DOHH2 (cell line): Measurements from ENCODE around the gene MT2A.
"Not testable (repeated sequence)": the region's sequence is repeated elsewhere in the genome, so short reads cannot be mapped to it uniquely, and the experiment has no call there.

Experiments
- H3F3A ChIP-seq: fragments of 200-600 bp; sonication (generic), shearing (Covaris generic); 2 replicates; pipeline ENCODE4 v1.6.0; 2016; ENCODE audit warnings: antibody characterized with exemption, mild to moderate bottlenecking; ENCODE audit not compliant: control insufficient read depth, insufficient read depth
- H3K27ac ChIP-seq: fragments of 200-600 bp; sonication (generic); 2 replicates; pipeline ENCODE4 v1.5.1; 2014; ENCODE audit warnings: low read depth, mild to moderate bottlenecking, low read length, moderate library complexity
- H3K27me3 ChIP-seq: fragments of 200-600 bp; sonication (generic); 2 replicates; pipeline ENCODE4 v1.6.1; 2014; ENCODE audit warnings: mild to moderate bottlenecking, low read length, mixed read lengths; ENCODE audit not compliant: control insufficient read depth
- H3K36me3 ChIP-seq: fragments of 200-600 bp; sonication (generic); 2 replicates; pipeline ENCODE4 v1.6.1; 2014; ENCODE audit warnings: mild to moderate bottlenecking, low read length, moderate library complexity, mixed read lengths; ENCODE audit not compliant: control insufficient read depth
- H3K4me1 ChIP-seq: fragments of 200-600 bp; sonication (generic); 2 replicates; pipeline ENCODE4 v1.6.1; 2014; ENCODE audit warnings: mild to moderate bottlenecking, low read length, mixed read lengths; ENCODE audit not compliant: control insufficient read depth
- H3K4me2 ChIP-seq: fragments of 200-600 bp; sonication (generic); 2 replicates; pipeline ENCODE4 v1.6.0; 2014; ENCODE audit warnings: mild to moderate bottlenecking, low read length, moderate library complexity
- H3K4me3 ChIP-seq: fragments of 200-600 bp; sonication (generic); 2 replicates; pipeline ENCODE4 v1.5.1; 2014; ENCODE audit warnings: mild to moderate bottlenecking, low read length, mixed read lengths
- H3K79me2 ChIP-seq: fragments of 200-600 bp; sonication (generic); 2 replicates; pipeline ENCODE4 v1.6.1; 2014; ENCODE audit warnings: mild to moderate bottlenecking, low read length, mixed read lengths; ENCODE audit not compliant: control insufficient read depth
- H3K9me2 ChIP-seq: fragments of 200-600 bp; sonication (generic); replicated peaks from 2 replicates; pipeline ENCODE4 v1.6.1; 2014; ENCODE audit warnings: mild to moderate bottlenecking, low read length, mixed read lengths; ENCODE audit not compliant: control insufficient read depth
- H3K9me3 ChIP-seq: fragments of 200-600 bp; sonication (generic); 2 replicates; pipeline ENCODE4 v1.6.1; 2014; ENCODE audit warnings: antibody characterized with exemption, low read length, mixed read lengths; ENCODE audit not compliant: control insufficient read depth, insufficient read depth
- H4K20me1 ChIP-seq: fragments of 200-600 bp; sonication (generic); 2 replicates; pipeline ENCODE4 v1.6.0; 2014; ENCODE audit warnings: low read depth, mild to moderate bottlenecking, antibody characterized with exemption, low read length, moderate library complexity; ENCODE audit not compliant: control insufficient read depth, insufficient read depth
- CTCF ChIP-seq: fragments of 200-600 bp; sonication (generic); IDR thresholded peaks from one replicate; pipeline ENCODE4 v1.5.1; 2014; ENCODE audit warnings: antibody characterized with exemption, mild to moderate bottlenecking, low read depth, low read length; ENCODE audit not compliant: poor library complexity, severe bottlenecking
- EZH2phosphoT487 ChIP-seq: fragments of 200-600 bp; sonication (generic); IDR thresholded peaks from 2 replicates; pipeline ENCODE4 v1.6.1; 2017; ENCODE audit warnings: borderline replicate concordance, mild to moderate bottlenecking, antibody characterized with exemption, low read length, moderate library complexity, mixed read lengths

The MT2A gene

GRCh38 chr16:56617212-56618085, 9.1 kb downstream of the MT2A start:
- H3F3A ChIP-seq = no peaks in the 10 kb centered on the region
- no peak overlapping the region for H3K27ac ChIP-seq
- H3K4me2 ChIP-seq = no peak overlapping the region
- no peaks in the 10 kb centered on the region for H3K36me3 ChIP-seq
- H3K27me3 ChIP-seq = peaks cover 22% of the 10 kb centered on the region; the same call in 1 of the 2 replicates
- no peaks in the 10 kb centered on the region for H4K20me1 ChIP-seq
- no peaks in the 10 kb centered on the region for H3K9me2 ChIP-seq
- TF ChIP-seq EZH2phosphoT487 (no peak), CTCF (no peak)
- H3K79me2 ChIP-seq = no peaks in the 10 kb centered on the region
- H3K9me3 ChIP-seq = no peaks in the 10 kb centered on the region
- H3K4me3 ChIP-seq = no peak overlapping the region
- no peaks in the 10 kb centered on the region for H3K4me1 ChIP-seq

- peaks cover 22% of the 10 kb centered on the region; the same call in 1 of the 2 replicates for H3K27me3 ChIP-seq
- no peaks in the 10 kb centered on the region for H3K9me2 ChIP-seq
- no peaks in the 10 kb centered on the region for H3K4me1 ChIP-seq
- no peak overlapping the region for H3K4me2 ChIP-seq
- no peak for TF ChIP-seq EZH2phosphoT487
- no peak for TF ChIP-seq CTCF
- no peak overlapping the region for H3K4me3 ChIP-seq
- H3K9me3 ChIP-seq = no peaks in the 10 kb centered on the region
- H3F3A ChIP-seq = no peaks in the 10 kb centered on the region
- H3K27ac ChIP-seq = no peak overlapping the region
- no peaks in the 10 kb centered on the region for H4K20me1 ChIP-seq
- no peaks in the 10 kb centered on the region for H3K79me2 ChIP-seq
- H3K36me3 ChIP-seq = no peaks in the 10 kb centered on the region
These were observed 9.8 kb downstream of the MT2A start for GRCh38 chr16:56618138-56618537.

DNA sequence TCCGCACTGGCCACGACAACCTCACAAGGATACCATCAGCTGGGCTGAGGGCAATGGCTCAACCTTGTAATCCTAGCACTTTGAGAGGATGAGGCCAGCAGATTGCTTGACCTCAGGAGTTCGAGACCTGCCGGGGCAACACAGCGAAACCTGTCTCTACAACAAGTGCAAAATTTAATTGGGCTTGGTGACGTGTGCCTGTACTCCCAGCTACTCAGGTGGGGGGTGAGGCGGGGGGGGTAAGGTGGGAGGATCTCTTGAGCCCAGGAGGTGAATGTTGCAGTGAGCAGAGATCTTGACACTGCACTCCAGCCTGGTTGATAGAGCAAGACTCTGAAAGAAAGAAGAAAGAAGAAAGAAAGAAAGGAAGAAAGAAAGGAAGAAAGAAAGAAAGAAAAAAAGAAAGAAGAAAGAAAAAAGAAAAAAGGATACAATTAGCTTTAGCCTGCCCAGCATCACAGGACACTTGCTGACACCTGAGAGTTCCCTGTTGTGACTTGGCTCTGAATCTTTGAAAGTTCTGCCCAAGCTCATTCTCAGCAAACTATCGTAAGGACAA, 12.0 kb downstream of the MT2A start:
- Histone ChIP-seq H3F3A (no peaks in the 10 kb centered on the region), H3K27me3 (peaks cover 20% of the 10 kb centered on the region; the same call in 1 of the 2 replicates), H3K36me3 (no peaks in the 10 kb centered on the region), H3K27ac (no peak overlapping the region), H3K4me3 (no peak overlapping the region), H3K9me3 (no peaks in the 10 kb centered on the region), H3K4me1 (no peaks in the 10 kb centered on the region), H4K20me1 (no peaks in the 10 kb centered on the region), H3K9me2 (no peaks in the 10 kb centered on the region), H3K4me2 (no peak overlapping the region), H3K79me2 (no peaks in the 10 kb centered on the region)
- no peak for TF ChIP-seq CTCF
- TF ChIP-seq EZH2phosphoT487 = no peak

DNA sequence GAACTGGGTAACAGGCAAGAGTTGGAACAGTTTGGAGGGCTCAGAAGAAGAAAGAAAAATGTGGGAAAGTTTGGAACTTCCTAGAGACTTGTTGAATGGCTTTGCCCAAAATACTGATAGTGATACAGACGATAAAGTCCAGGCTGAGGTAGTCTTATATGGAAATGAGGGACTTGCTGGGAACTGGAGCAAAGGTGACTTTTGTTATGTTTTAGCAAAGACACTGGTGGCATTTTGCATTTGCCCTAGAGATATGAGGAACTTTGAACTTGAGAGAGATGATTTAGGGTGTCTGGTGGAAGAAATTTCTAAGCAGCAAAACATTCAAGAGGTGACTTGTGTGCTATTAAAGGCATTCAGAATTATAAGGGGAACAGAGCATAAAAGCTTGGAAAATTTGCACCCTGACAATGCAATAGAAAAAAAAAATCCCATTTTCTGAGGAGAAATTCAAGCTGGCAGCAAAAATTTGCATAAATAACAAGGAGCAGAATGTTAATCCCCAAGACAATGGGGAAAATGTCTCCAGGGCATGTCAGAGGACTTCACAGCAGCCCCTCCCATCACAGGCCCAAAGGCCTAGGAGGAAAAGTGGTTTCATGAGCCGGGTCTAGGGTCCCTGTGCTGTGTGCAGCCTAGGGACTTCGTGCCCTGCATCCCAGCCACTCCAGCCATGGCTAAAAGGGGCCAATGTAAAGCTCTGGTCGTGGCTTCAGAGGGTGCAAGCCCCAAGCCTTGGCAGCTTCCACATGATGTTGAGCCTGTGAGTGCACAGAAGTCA, 13.5 kb downstream of the MT2A start:
- not testable (repeated sequence) for H3K79me2 ChIP-seq, H3K4me2 ChIP-seq
- peaks cover 28% of the 10 kb centered on the region for H3K27me3 ChIP-seq

GRCh38 chr16:56623184-56623583, 14.8 kb downstream of the MT2A start:
- not testable (repeated sequence) for H3K4me3 ChIP-seq, H3K9me3 ChIP-seq, H3K4me1 ChIP-seq, H3K9me2 ChIP-seq, H3F3A ChIP-seq, H3K36me3 ChIP-seq, H3K79me2 ChIP-seq, H4K20me1 ChIP-seq, H3K27ac ChIP-seq, H3K4me2 ChIP-seq
- H3K27me3 ChIP-seq = peaks cover 18% of the 10 kb centered on the region

More for the DNA sequence above, 13.5 kb downstream of the MT2A start:
- H3K36me3 ChIP-seq, H3K4me3 ChIP-seq, H3K9me2 ChIP-seq, H3K9me3 ChIP-seq, H3K27ac ChIP-seq, H4K20me1 ChIP-seq, H3F3A ChIP-seq, H3K4me1 ChIP-seq: not testable (repeated sequence)
